HUES6 (cell line): ENCODE results near the gene EIF4E.
A peak's percentile ranks its signal among the peaks of the same experiment; 100 is the strongest.
"Not testable (repeated sequence)": the region's sequence is repeated elsewhere in the genome, so short reads cannot be mapped to it uniquely, and the experiment has no call there.

ENCODE experiments used
- H3K27ac ChIP-seq: 2 replicates; pipeline ENCODE4 v1.7.0; 2013; ENCODE audit warnings: low read depth, mild to moderate bottlenecking, low read length, inconsistent platforms
- H3K27me3 ChIP-seq: 2 replicates; pipeline ENCODE4 v1.6.1; 2013; ENCODE audit warnings: low read length; ENCODE audit not compliant: control insufficient read depth, insufficient read depth
- H3K36me3 ChIP-seq: 2 replicates; pipeline ENCODE4 v1.6.1; 2013; ENCODE audit warnings: low read length; ENCODE audit not compliant: control insufficient read depth, insufficient read depth
- H3K4me1 ChIP-seq: 2 replicates; pipeline ENCODE4 v1.6.1; 2013; ENCODE audit warnings: low read length; ENCODE audit not compliant: control insufficient read depth, insufficient read depth
- H3K4me3 ChIP-seq: 2 replicates; pipeline ENCODE4 v1.5.1; 2013; ENCODE audit warnings: low read depth, low read length
- H3K9ac ChIP-seq: one replicate; pipeline ENCODE4 v1.6.1; 2013; ENCODE audit warnings: mild to moderate bottlenecking, low read length
- H3K9me3 ChIP-seq: 2 replicates; pipeline ENCODE4 v1.6.1; 2013; ENCODE audit warnings: low read depth, low read length; ENCODE audit not compliant: control insufficient read depth, insufficient read depth

EIF4E gene

DNA sequence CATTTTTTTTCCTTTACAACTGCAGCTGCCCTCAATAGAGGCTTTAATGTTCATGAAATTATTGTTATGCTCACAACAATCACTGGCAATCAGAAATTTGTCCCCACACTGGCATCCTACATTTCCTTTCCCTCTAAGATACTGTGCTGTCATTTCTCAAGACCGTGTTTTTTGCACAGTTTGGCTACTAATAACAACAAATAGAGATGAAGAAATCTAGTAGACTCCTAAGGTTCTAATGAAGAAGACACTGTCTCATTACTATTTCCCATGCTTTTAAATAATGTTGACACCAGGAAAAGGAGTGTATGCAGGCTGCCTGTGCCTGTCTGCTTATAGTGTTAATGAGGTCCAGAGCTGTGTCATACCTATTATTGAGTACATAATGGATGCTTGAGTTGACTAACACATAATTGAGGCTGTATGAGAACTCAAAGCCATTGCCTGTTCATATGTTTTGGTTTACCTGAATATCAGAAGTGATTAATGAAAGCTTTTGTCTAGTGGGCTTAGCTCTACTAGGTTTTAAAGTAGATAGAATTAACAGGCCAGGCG lies 1.5 kb upstream of the EIF4E start:
- no peaks in the 10 kb centered on the region for H3K27me3 ChIP-seq
- peaks cover 21% of the 10 kb centered on the region for H3K9me3 ChIP-seq
- no peak overlapping the region for H3K9ac ChIP-seq
- peaks cover 12% of the 10 kb centered on the region for H3K36me3 ChIP-seq
- no peak overlapping the region for H3K4me3 ChIP-seq
- H3K27ac ChIP-seq: no peak overlapping the region
- no peaks in the 10 kb centered on the region for H3K4me1 ChIP-seq

- Histone ChIP-seq H3K4me3 (peak overlapping the region; percentile 91), H3K36me3 (peaks cover 12% of the 10 kb centered on the region), H3K4me1 (no peaks in the 10 kb centered on the region), H3K27ac (no peak overlapping the region), H3K27me3 (no peaks in the 10 kb centered on the region), H3K9ac (peak overlapping the region; percentile 64), H3K9me3 (peaks cover 21% of the 10 kb centered on the region)
These were observed 671 bp upstream of the EIF4E start for GRCh38 chr4:98929341-98930267.

DNA sequence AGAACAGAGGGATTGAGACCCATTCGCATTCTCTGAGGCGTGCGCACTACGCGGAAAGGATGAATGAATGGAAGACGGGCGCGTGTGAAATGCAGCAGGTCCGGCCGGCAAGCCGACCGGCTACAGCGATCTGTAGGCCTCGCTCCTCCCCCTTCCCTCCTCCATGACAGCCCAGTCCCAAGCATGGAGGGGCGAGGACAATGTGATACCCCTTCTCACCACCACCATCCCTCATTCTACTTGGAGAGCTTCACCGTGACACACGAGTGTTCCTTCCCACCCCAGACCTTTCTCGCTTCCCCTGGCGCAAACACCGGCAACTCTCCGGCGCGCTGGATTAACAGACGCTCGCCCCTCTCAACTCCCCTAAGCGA lies 815 bp downstream of the EIF4E start:
- no peaks in the 10 kb centered on the region for H3K27me3 ChIP-seq
- peaks cover 12% of the 10 kb centered on the region for H3K36me3 ChIP-seq
- peak overlapping the region; percentile 98 for H3K27ac ChIP-seq
- peak overlapping the region; percentile 99 for H3K9ac ChIP-seq
- peaks cover 21% of the 10 kb centered on the region for H3K9me3 ChIP-seq
- peak overlapping the region; percentile 91 for H3K4me3 ChIP-seq
- no peaks in the 10 kb centered on the region for H3K4me1 ChIP-seq

- not testable (repeated sequence) for H3K4me3 ChIP-seq, H3K27me3 ChIP-seq, H3K27ac ChIP-seq, H3K4me1 ChIP-seq, H3K9ac ChIP-seq
- Histone ChIP-seq H3K36me3 (peaks cover 26% of the 10 kb centered on the region), H3K9me3 (peaks cover 15% of the 10 kb centered on the region)
These were observed 2.7 kb downstream of the EIF4E start for GRCh38 chr4:98926257-98926656.

DNA sequence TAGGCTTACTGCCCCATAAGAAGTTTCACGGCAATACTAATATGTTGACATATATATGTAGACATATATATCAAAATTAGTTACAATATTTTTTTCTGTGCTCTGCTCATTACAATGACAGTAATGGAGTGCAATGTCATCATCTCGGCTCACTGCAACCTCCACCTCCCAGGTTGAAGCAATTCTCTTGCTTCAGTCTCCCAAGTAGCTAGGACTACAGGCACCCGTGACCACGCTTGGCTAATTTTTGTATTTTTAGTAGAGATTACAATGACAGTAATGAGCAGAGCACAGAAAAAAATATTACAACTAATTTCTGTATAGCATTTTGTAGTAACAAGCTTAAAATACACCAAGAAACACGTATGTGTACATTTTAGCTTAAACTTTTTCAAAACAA lies 7.6 kb downstream of the EIF4E start:
- Histone ChIP-seq H3K9me3 (peaks cover 3% of the 10 kb centered on the region; the same call in 1 of the 2 replicates), H3K4me3 (no peak overlapping the region), H3K9ac (no peak overlapping the region), H3K4me1 (no peaks in the 10 kb centered on the region), H3K36me3 (peaks cover 37% of the 10 kb centered on the region), H3K27ac (no peak overlapping the region), H3K27me3 (no peaks in the 10 kb centered on the region)

- H3K9ac ChIP-seq: no peak overlapping the region
- H3K4me1 ChIP-seq: no peaks in the 10 kb centered on the region
- H3K9me3 ChIP-seq: peaks cover 3% of the 10 kb centered on the region; the same call in 1 of the 2 replicates
- H3K36me3 ChIP-seq: peaks cover 30% of the 10 kb centered on the region
- H3K27ac ChIP-seq: no peak overlapping the region
- H3K4me3 ChIP-seq: no peak overlapping the region
- H3K27me3 ChIP-seq: no peaks in the 10 kb centered on the region
These were observed 8.9 kb downstream of the EIF4E start for GRCh38 chr4:98919996-98920395.

DNA sequence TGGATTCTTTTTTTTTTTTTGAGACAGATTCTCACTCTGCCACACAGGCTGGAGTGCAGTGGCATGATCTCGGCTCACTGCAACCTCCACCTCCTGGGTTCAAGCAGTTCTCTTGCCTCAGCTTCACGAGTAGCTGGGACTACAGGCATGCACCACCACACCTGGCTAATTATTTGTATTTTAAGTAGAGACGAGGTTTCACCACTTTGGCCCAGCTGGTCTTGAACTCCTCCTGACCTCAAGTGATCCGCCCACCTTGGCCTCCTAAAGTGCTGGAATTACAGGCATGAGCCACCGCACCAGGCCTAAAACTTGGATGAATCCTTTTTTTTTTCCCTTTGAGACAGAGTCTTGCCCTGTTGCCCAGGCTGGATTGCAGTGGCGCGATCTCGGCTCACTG lies 18.2 kb downstream of the EIF4E start:
- peaks cover 35% of the 10 kb centered on the region for H3K4me1 ChIP-seq
- peaks cover 12% of the 10 kb centered on the region; the same call in 1 of the 2 replicates for H3K36me3 ChIP-seq
- not testable (repeated sequence) for H3K27ac ChIP-seq, H3K9me3 ChIP-seq, H3K9ac ChIP-seq, H3K4me3 ChIP-seq, H3K27me3 ChIP-seq

DNA sequence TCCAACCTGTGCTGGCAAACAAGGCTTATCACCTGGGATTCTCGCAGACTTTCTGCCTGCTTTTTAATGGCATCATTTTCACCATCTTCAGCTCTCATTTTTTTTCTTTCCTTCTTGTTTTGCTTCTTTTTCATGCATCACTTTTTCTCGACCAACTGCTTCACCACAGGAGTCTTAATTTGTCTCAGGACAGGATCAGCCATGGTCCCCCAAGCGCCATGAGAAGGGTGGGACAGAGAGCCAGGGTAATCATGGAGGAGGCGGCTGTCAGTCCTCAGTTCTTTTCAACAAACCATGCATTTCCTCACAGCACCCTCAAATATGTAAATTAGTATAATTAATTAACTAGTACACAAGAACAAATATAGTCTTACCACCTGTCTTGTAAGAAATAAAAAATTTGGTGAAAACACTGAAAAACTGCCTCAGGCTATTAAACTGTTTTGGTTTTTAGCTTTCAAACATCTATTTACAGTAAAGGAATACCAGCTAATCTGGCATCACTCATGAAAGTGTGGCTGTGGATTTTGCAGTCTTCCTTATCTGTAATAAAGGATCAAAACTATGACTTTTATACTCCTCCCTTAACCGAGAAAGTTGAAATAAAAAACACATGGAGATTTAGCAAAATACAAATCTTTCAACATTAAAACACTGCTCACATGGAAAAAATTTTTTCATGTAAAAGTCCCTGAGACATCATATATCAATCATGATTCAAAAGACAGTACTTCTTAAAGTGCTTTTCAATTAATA lies 19.1 kb downstream of the EIF4E start:
- peaks cover 35% of the 10 kb centered on the region for H3K4me1 ChIP-seq
- no peak overlapping the region for H3K4me3 ChIP-seq
- H3K27me3 ChIP-seq: no peaks in the 10 kb centered on the region
- H3K9ac ChIP-seq: no peak overlapping the region
- no peak overlapping the region for H3K27ac ChIP-seq
- H3K9me3 ChIP-seq: no peaks in the 10 kb centered on the region
- H3K36me3 ChIP-seq: peaks cover 12% of the 10 kb centered on the region; the same call in 1 of the 2 replicates

- H3K4me3 ChIP-seq: no peak overlapping the region
- no peaks in the 10 kb centered on the region for H3K27me3 ChIP-seq
- H3K36me3 ChIP-seq: 0 out of 2 replicates have a peak, but pooled peaks cover 9% of the 10 kb centered on the region
- no peak overlapping the region for H3K9ac ChIP-seq
- H3K4me1 ChIP-seq: peaks cover 35% of the 10 kb centered on the region
- H3K27ac ChIP-seq: no peak overlapping the region
- no peaks in the 10 kb centered on the region for H3K9me3 ChIP-seq
These were observed 20.1 kb downstream of the EIF4E start for GRCh38 chr4:98908703-98909262.

GRCh38 chr4:98908182-98908581 lies 20.8 kb downstream of the EIF4E start:
- Histone ChIP-seq H3K27me3 (no peaks in the 10 kb centered on the region), H3K9ac (no peak overlapping the region), H3K4me1 (peaks cover 35% of the 10 kb centered on the region), H3K4me3 (no peak overlapping the region), H3K9me3 (no peaks in the 10 kb centered on the region), H3K36me3 (0 out of 2 replicates have a peak, but pooled peaks cover 9% of the 10 kb centered on the region), H3K27ac (no peak overlapping the region)
